ENCODE results near the gene CRCP. TPM values are rescaled to one million over a fixed set of nuclear protein-coding genes. Genes with fewer than 3 reads are reported as not detected.
"Not testable (repeated sequence)": the region's sequence is repeated elsewhere in the genome, so short reads cannot be mapped to it uniquely, and the experiment has no call there.

The CRCP gene
- total and polyA plus RNA-seq, 10 of the 15 experiments (the other 5 are each of a cell fraction or from before 2014, with no cell fraction given), result 12.4 to 33.8 (median 29.1) TPM

DNA sequence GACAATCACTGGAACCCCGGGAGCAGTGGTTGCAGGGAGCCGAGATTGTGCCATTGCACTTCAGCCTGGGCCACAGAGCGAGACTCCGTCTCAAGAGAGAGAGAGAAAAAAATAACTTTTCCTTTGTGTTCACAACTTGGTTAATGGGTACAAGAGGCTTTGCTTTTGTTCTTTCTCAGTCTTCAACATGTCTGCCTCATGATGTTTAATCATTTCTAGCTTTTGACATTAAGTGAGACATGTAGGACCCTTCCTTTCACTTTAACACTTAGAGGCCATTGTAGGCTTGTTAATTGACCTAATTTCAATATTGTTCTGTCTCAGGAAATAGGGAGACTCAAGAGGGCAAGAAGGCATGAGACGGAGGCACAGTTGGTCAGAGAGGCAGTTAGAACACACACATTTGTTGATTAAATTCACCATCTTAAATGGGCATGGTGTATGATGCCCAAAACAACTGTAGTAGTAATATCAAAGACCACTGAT is 9.3 kb upstream of the CRCP start (continued):
- no peak for TF ChIP-seq EGR1 (IDR thresholded peaks at IDR 0.05; ENCODE audit: borderline replicate concordance in 1 of 2, low read depth in 2 of 2, low read length in 2 of 2)
- TF ChIP-seq, protein P1, sequence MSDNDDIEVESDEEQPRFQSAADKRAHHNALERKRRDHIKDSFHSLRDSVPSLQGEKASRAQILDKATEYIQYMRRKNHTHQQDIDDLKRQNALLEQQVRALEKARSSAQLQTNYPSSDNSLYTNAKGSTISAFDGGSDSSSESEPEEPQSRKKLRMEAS (IDR thresholded peaks at IDR 0.05; ENCODE audit: low read depth, low read length), result no peak
- TF ChIP-seq PAX5 (IDR thresholded peaks at IDR 0.05; ENCODE audit: borderline replicate concordance, low read depth, low read length), result no peak
- TF ChIP-seq, protein P2, sequence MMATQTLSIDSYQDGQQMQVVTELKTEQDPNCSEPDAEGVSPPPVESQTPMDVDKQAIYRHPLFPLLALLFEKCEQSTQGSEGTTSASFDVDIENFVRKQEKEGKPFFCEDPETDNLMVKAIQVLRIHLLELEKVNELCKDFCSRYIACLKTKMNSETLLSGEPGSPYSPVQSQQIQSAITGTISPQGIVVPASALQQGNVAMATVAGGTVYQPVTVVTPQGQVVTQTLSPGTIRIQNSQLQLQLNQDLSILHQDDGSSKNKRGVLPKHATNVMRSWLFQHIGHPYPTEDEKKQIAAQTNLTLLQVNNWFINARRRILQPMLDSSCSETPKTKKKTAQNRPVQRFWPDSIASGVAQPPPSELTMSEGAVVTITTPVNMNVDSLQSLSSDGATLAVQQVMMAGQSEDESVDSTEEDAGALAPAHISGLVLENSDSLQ (IDR thresholded peaks at IDR 0.05), result no peak
- no peak for TF ChIP-seq SMAD1 (IDR thresholded peaks at IDR 0.05; ENCODE audit: low read depth, partially characterized antibody)
- TF ChIP-seq, protein P3, sequence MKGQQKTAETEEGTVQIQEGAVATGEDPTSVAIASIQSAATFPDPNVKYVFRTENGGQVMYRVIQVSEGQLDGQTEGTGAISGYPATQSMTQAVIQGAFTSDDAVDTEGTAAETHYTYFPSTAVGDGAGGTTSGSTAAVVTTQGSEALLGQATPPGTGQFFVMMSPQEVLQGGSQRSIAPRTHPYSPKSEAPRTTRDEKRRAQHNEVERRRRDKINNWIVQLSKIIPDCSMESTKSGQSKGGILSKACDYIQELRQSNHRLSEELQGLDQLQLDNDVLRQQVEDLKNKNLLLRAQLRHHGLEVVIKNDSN (IDR thresholded peaks at IDR 0.05; ENCODE audit: borderline replicate concordance, extremely low read length, insufficient read depth, low read depth, low read length), result no peak
- TF ChIP-seq ZNF24 (IDR thresholded peaks at IDR 0.05), result no peak

DNA sequence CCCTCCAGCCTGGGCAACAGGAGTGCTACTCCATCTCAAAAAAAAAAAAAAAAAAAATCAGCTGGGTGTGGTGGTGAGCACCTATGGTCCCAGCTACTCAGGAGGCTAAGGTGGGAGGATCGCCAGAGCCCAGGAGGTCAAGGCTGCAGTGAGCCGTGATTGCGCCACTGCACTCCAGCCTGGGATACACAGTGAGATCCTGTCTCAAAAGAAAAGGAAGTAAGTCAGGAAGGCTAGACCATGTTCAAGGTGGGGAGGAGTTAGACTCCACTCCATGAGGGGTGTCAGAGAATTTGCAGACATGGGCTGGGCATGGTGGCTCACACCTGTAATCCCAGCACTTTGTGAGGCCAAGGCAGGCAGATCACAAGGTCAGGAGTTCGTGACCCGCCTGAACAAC is 6.2 kb upstream of the CRCP start:
- WGBS (ENCODE audit: insufficient coverage, insufficient replicate concordance, low lambda C conversion rate, missing lambda C conversion rate), result 83% methylated on average over 5 of the region's 5 CpGs
- CTCF ChIA-PET, result not testable (repeated sequence)

More for the DNA sequence above, 6.2 kb upstream of the CRCP start:
- H3K27ac ChIP-seq (ENCODE audit: control insufficient read depth, insufficient read depth); H3K4me1 ChIP-seq (ENCODE audit: control insufficient read depth, insufficient read depth, low read length); BruUV-seq (replicated peaks); H3K9ac ChIP-seq (ENCODE audit: control insufficient read depth, insufficient read depth, low read length); FAIRE-seq; in situ Hi-C loops (cut with MboI); H3K27me3 ChIP-seq (replicated peaks in 1 of 2; ENCODE audit: control insufficient read depth in 2 of 2, insufficient read depth in 2 of 2, low read length in 1 of 2); H2AFZ ChIP-seq (ENCODE audit: control insufficient read depth, low read depth, low read length); H3K9me3 ChIP-seq (replicated peaks; ENCODE audit: control insufficient read depth, insufficient read depth, low read length); H3K4me2 ChIP-seq (ENCODE audit: control insufficient read depth, insufficient read depth); intact Hi-C loops (cut with micrococcal nuclease; ENCODE audit: unreplicated experiment); H4K20me1 ChIP-seq (ENCODE audit: control insufficient read depth, insufficient read depth); H3K4me3 ChIP-seq; ATAC-seq; H3K79me2 ChIP-seq (ENCODE audit: control insufficient read depth, insufficient read depth, low read length); H3K36me3 ChIP-seq (ENCODE audit: control insufficient read depth in 2 of 2, insufficient read depth in 2 of 2, low read length in 1 of 2); DNase-seq (ENCODE audit: low read depth, low spot score): not testable (repeated sequence)
- RAD21 ChIA-PET (ENCODE audit: unreplicated experiment), result interaction anchor here (0.5 kb wide), 1 partner anchor 136 kb away, joined by 5 read pairs; no protein-coding TSS in a partner anchor
- POLR2A ChIA-PET, result interaction anchor here (0.6 to 0.7 kb wide), 2 partner anchors 30 to 174 kb away, joined by 4 to 5 read pairs; no protein-coding TSS in a partner anchor
- SMC1A ChIA-PET (ENCODE audit: uncharacterized antibody, unreplicated experiment), result interaction anchor here (1.5 kb wide), 1 partner anchor 36 kb away, joined by 3 read pairs; no protein-coding TSS in a partner anchor
